K562 (cell line): ENCODE results near the gene ANKRD33. TPM values are rescaled to one million over a fixed set of nuclear protein-coding genes. Genes with fewer than 3 reads are reported as not detected.

ENCODE experiments used
- CEBPB ChIP-seq: fragments of 450-650 bp; IDR thresholded peaks from 2 replicates; pipeline ENCODE4 v1.6.1; 2016; ENCODE audit warnings: missing genetic modification characterization, missing compliant biosample characterization
- E2F4 ChIP-seq: sonication (generic); formaldehyde crosslinking; IDR thresholded peaks from 2 replicates; pipeline ENCODE4 v1.8.0; 2022; ENCODE audit warnings: mild to moderate bottlenecking, low read depth, missing genetic modification reagents
- ETV6 ChIP-seq, 3 experiments: fragments of 150-350 bp in 1 of 3; sonication (generic) in 1 of 3; formaldehyde crosslinking in 1 of 3; IDR thresholded peaks; 2 replicates each; pipeline versions ENCODE4 v1.6.1 to v1.8.0; 2014 to 2022; ENCODE audit warnings: borderline replicate concordance in 2 of 3, low read depth in 2 of 3, antibody characterized with exemption in 1 of 3, low read length in 1 of 3, mild to moderate bottlenecking in 1 of 3, missing genetic modification reagents in 1 of 3
- HNRNPH1 ChIP-seq: fragments of 200-400 bp; formaldehyde crosslinking; optimal IDR thresholded peaks from 2 replicates; pipeline ENCODE3; 2017; ENCODE audit warnings: low read depth, mild to moderate bottlenecking, low read length, moderate library complexity
- MBD2 ChIP-seq: sonication (generic); IDR thresholded peaks from 2 replicates; pipeline ENCODE4 v1.6.1; 2016; ENCODE audit warnings: low read depth, borderline replicate concordance
- NFE2 ChIP-seq: IDR thresholded peaks from 2 replicates; pipeline ENCODE4 v1.6.1; 2014; ENCODE audit warnings: antibody characterized with exemption, low read depth
- PRDM10 ChIP-seq: fragments of 450-650 bp; IDR thresholded peaks from 2 replicates; pipeline ENCODE4 v1.6.1; 2018; ENCODE audit not compliant: partially characterized antibody
- SMAD3 ChIP-seq: fragments of 450-650 bp; formaldehyde crosslinking; conservative IDR thresholded peaks from 2 replicates; pipeline ENCODE4 v1.4.0; 2020; ENCODE audit warnings: mild to moderate bottlenecking
- TCF3 ChIP-seq: sonication (generic); formaldehyde crosslinking; IDR thresholded peaks from 2 replicates; pipeline ENCODE4 v1.4.0; 2020; ENCODE audit warnings: mild to moderate bottlenecking, missing genetic modification reagents
- TEAD4 ChIP-seq, 2 experiments: sonication (generic) in 1 of 2; formaldehyde crosslinking in 1 of 2; IDR thresholded peaks; 2 replicates each; pipeline versions ENCODE4 v1.6.1 to v1.8.0; 2012 to 2022; ENCODE audit warnings: borderline replicate concordance in 1 of 2, inconsistent platforms in 1 of 2, low read length in 1 of 2, mild to moderate bottlenecking in 1 of 2, missing genetic modification reagents in 1 of 2
- TSHZ1 ChIP-seq: fragments of 250-450 bp; sonication (Bioruptor Pico); IDR thresholded peaks from 2 replicates; pipeline ENCODE4 v1.4.0; 2020; ENCODE audit warnings: mild to moderate bottlenecking, moderate library complexity
- ZNF324 ChIP-seq: fragments of 250-450 bp; sonication (Bioruptor Pico); IDR thresholded peaks from 2 replicates; pipeline ENCODE4 v1.4.0; 2020; ENCODE audit warnings: mild to moderate bottlenecking
- polyA plus RNA-seq, 8 experiments: library from polyadenylated mRNA; depleted of rRNA in 4 of 8; stranded (reverse) in 5 of 8; unstranded in 3 of 8; fragments of >200 nt; fragmentation: Nextera tagmentation in 2 of 8; fragmentation: Illumina TruSeq in 1 of 8; extraction: Ambion mirVana in 2 of 8; extraction: Trizol in 1 of 8; gene quantifications; 2 replicates each; pipeline versions ENCODE4 v1.2.1 to v1.2.3, GENCODE V29; 2011 to 2014; ENCODE audit warnings: inconsistent platforms in 1 of 8, missing spikeins in 1 of 8
- total RNA-seq, 7 experiments: library from RNA; depleted of rRNA in 6 of 7; stranded (reverse); fragments of >200 nt in 6 of 7; fragmentation: Illumina TruSeq in 2 of 7; extraction: Trizol in 2 of 7; gene quantifications; 2 replicates each; pipeline versions ENCODE4 v1.2.1 to v1.2.3, GENCODE V29; 2011 to 2021; ENCODE audit warnings: low replicate concordance in 1 of 7

ANKRD33 gene
- total and polyA plus RNA-seq, 9 of the 15 experiments (the other 6 are each of a cell fraction or from before 2014, with no cell fraction given), result 0.04 to 0.11 (median 0.07) TPM; not detected in 4

GRCh38 chr12:51905471-51906429 is 17.8 kb downstream of the ANKRD33 start (continued):
- TF ChIP-seq PRDM10, result peak; percentile 9
- TF ChIP-seq MBD2, result peak; percentile 78
- no peak for TF ChIP-seq HNRNPH1
- no peak for TF ChIP-seq ZNF324 (CRISPR knock-in tag)
- TF ChIP-seq ETV6 (IDR thresholded peaks at IDR 0.05; ENCODE audit: borderline replicate concordance in 1 of 2, low read depth in 2 of 2, low read length in 1 of 2), result peak; percentile 38 to 47; a peak in 2 of 4 replicates
- TF ChIP-seq ETV6 (CRISPR knock-in tag; IDR thresholded peaks at IDR 0.05; ENCODE audit: borderline replicate concordance), result no peak
- TF ChIP-seq SMAD3 (CRISPR knock-in tag), result no peak
- TF ChIP-seq TCF3 (CRISPR knock-in tag), result peak; percentile 69
- peak; percentile 25; the same call in 1 of the 2 replicates for TF ChIP-seq TSHZ1 (CRISPR knock-in tag)
- TF ChIP-seq E2F4 (CRISPR knock-in tag), result no peak
- peak; percentile 42; the same call in 1 of the 2 replicates for TF ChIP-seq NFE2
- peak; percentile 13; the same call in 1 of the 2 replicates for TF ChIP-seq CEBPB (tag)
- peak; percentile 75 for TF ChIP-seq TEAD4 (IDR thresholded peaks at IDR 0.05; ENCODE audit: low read length)
- TF ChIP-seq TEAD4 (CRISPR knock-in tag; IDR thresholded peaks at IDR 0.05; ENCODE audit: borderline replicate concordance), result no peak
